HG03521 (cell line): ENCODE measurements around the gene SLIRP.
"Not testable (repeated sequence)": the region's sequence is repeated elsewhere in the genome, so short reads cannot be mapped to it uniquely, and the experiment has no call there.

Source experiments
- ATAC-seq: cut with Tn5 transposase; IDR thresholded peaks from one replicate; pipeline ENCODE4 v1.9.1; 2021; ENCODE audit warnings: mild to moderate bottlenecking, moderate library complexity; ENCODE audit not compliant: unreplicated experiment

SLIRP gene

GRCh38 chr14:77707724-77708408 lies at the start of gene SLIRP, which contains the start of gene ALKBH1:
TSS of gene SLIRP (plus strand) at chr14:77708103. CDS start at chr14:77708112, 9 bp downstream.
TSS of gene ALKBH1 (minus strand) at chr14:77708023. CDS start at chr14:77708004, 19 bp downstream.
- ATAC-seq = peak; percentile 97

- no peak for ATAC-seq
These were observed 48.1 kb upstream of the SLIRP start for GRCh38 chr14:77659831-77660230.

- ATAC-seq = no peak
These were observed 47.1 kb upstream of the SLIRP start for GRCh38 chr14:77660754-77661153.

DNA sequence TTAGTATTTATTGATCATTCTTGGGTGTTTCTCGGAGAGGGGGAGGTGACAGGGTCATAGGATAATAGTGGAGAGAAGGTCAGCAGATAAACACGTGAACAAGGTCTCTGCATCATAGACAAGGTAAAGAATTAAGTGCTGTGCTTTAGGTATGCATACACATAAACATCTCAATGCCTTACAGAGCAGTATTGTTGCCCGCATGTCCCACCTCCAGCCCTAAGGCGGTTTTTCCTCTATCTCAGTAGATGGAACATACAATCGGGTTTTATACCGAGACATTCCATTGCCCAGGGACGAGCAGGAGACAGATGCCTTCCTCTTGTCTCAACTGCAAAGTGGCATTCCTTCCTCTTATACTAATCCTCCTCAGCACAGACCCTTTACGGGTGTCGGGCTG lies 46.3 kb upstream of the SLIRP start:
- ATAC-seq = not testable (repeated sequence)

DNA sequence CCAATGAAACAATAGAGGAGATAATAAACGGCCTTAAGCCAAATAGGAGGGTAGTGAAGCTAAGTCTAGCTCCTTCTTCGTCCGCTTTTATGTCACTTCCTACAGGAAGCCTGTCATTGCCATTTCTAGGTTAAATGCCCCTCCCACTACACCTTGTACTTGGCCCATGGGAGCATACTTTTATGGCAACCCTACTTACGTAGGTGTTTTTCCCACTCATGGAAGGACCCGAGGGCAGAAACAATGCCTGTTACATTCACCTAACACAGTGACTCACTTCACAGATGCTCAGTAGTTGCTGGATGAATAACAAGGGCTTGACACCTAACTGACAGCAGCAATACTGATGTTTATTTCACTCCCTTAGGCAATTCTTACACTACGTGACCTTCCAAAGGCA lies 44.6 kb upstream of the SLIRP start:
- ATAC-seq = no peak

- ATAC-seq = no peak
These were observed 40.6 kb upstream of the SLIRP start for GRCh38 chr14:77667331-77667730.

DNA sequence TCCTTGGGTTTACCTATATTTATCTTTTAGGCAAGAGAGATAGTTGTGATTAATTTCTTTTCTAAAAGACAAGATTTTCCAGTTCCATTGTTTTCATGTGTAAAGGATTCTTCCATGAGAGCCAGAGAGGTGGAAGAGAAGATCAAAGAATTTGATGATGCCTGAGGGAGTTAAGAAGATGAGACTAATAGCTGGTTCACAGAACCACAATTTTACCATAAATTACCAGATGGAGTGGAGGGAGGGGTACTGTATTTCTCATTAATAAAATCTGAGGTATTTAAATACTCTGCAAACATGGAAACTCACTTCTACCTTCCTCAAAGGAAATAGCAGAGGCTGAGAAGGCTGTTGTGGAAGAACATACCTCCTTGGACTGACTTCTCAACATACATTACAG lies 34.7 kb upstream of the SLIRP start:
- ATAC-seq = no peak

DNA sequence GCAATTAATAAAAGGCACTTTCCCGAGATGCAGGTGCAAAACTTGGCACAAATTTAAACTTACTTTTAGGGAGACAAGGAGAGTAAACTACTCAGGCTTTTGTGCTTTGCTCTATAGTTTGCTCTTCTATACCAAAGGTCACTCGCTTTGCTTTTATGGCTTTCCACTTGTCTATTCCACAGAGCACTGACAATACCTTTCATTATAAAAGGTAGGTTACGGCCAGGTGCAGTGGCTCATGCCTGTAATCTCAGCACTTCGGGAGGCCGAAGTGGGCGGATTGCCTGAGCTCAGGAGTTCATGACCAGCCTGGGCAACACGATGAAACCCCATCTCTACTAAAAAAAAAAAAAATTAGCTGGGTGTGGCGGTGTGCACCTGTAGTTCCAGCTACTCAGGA lies 33.0 kb upstream of the SLIRP start:
- no peak for ATAC-seq

- ATAC-seq = no peak
These were observed 26.4 kb upstream of the SLIRP start for GRCh38 chr14:77681196-77682157.

DNA sequence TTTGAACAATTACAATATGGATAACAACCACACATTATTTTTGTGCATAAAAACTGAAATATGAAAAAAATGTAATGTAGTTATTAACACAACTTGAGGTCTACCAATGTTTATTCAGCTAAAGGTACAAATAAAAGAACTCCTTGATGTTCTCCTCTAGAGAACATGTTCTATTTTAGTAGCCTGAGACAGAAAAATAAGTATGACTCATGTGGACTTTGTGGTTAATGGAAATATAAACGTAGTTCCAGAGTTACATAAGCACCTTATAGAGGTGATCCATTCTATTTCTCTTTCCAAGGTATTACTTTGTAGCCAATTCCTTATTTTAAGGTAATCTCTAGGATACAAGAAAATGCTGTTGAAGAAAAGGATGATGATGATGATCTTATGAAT lies 25.7 kb upstream of the SLIRP start:
- no peak for ATAC-seq

GRCh38 chr14:77691259-77691658 lies 16.6 kb upstream of the SLIRP start:
- ATAC-seq = no peak

DNA sequence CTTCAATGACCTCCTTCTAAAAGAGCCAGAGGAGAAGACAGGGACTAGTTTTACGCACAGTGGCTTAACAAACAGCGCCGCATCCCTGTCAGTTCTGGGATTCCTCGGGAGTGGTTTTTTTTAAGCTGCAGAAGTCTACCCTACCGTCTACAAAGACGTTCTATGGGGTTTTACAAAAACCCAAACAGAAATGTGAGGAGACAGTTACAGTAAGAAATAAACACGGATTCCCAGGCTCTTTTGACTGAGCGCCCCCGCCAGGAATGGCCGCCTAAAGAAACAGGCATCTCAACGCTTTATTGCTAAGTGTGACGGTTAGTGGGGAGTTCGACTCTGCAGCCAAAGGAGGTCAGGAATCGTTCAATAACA lies 564 bp upstream of the SLIRP start:
- ATAC-seq = no peak

GRCh38 chr14:77708749-77709148 lies 846 bp downstream of the SLIRP start:
- ATAC-seq = no peak

DNA sequence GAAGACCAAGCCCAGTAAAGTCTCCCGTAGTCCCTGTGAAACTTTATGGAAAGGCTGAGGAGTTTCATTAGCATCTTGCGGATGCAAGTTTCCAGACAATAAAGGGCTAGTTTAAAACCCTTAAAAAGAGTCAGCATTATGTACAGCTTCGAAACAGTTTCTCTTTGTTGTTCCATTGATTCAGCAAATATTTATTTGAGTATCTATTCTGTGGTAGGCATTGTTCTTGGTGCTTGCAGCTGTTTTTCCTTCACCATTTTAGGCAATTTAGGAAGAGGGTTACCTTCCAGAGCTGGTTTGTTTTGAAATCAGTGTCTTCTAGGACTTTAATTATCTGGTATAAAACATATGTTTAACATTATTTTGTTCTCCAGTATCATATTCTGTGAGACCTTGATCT lies 1.5 kb downstream of the SLIRP start:
- no peak for ATAC-seq

GRCh38 chr14:77710364-77710763 lies 2.5 kb downstream of the SLIRP start:
- no peak for ATAC-seq

- ATAC-seq = no peak
These were observed 7.0 kb downstream of the SLIRP start for GRCh38 chr14:77714926-77715325.

- no peak for ATAC-seq
These were observed 9.9 kb downstream of the SLIRP start for GRCh38 chr14:77717608-77718305.

- no peak for ATAC-seq
These were observed 13.5 kb downstream of the SLIRP start for GRCh38 chr14:77721437-77721836.

DNA sequence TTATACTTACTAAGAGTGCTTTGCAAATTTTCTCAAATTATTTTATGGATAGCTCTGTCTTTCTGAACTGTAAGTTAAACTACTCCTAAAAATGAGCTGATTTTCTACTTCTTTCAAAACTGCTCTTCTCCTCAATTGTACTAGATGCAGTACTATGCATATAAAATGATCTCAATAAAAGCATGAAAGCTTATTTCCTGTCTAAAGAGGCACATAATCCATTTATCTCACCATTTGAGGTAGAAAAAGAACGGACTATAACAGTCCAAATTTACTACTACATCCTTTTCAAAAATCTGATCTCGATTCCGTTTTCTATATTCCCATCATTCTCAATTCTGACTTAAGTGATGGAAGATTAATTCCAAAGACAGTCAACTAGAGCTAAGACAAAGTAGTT lies 14.4 kb downstream of the SLIRP start:
- ATAC-seq = no peak

DNA sequence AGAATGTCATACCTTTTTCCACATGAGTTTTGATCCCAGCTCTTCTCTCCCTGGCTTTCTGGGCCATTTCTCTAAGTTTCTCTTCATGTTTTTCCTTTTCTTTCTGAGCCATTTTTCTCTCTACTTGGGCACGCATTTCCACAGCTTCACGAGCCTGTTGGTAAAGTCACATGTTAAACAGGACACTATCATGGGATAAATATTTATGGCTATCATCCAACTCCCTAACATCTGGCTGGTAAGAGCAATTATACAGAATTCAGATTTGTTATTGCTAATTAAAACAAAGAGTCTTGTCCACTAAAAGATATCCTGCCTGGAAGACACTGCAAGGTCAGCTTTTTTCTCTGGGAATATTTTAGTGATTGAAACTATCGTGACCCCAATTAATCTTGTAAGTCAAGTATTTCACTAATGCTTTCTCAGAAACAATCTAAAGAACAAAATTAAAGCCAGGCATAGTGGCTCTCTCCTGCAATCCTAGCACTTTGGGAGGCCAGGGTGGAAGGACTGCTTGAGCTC lies 23.1 kb downstream of the SLIRP start:
- no peak for ATAC-seq

DNA sequence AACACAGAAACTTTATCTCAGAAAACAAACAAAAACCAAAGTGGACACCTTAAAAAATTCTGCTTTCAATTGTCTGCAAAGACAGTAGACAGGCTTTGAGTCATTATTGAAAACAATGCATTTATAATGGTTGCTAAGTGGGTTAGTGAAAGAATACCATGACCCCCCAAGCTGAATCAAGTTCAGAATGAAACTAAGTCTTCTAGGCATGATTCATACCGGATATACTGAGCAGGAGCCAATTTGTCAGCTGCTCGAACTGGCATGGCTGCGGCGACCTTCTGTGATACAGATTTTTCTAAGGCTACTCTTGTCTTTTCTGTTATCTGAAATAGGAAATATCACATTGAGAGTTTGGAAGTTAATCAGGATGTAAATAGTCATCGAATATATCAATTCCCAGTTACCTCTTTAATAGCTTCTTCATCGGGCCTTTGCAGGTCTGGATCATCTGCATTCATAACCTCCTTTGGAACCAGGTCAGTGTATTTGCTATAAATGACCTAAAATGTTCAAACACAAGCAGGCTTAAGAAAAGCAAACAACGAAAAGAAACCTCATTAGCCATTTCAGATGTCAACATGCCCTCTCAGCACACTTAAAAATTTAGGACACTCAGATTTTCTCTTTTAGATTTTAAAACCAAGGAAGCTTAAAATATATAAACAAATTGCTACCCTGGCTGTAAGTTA lies 30.8 kb downstream of the SLIRP start:
- ATAC-seq = no peak
